GM15510 (cell line): Measurements from ENCODE around the gene NAGLU.
A peak's percentile ranks its signal among the peaks of the same experiment; 100 is the strongest.

Source experiments
- POLR2A ChIP-seq: IDR thresholded peaks from 3 replicates; pipeline ENCODE4 v1.6.1; 2011; ENCODE audit warnings: borderline replicate concordance; ENCODE audit not compliant: insufficient read length; ENCODE audit errors: extremely low read depth

Gene NAGLU

DNA sequence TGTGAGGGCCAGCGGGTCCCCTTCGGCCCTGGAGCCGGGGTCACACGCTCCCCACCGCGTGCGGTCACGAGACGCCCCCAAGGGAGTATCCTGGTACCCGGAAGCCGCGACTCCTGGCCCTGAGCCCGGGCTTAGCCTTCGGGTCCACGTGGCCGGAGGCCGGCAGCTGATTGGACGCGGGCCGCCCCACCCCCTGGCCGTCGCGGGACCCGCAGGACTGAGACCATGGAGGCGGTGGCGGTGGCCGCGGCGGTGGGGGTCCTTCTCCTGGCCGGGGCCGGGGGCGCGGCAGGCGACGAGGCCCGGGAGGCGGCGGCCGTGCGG is at the start of gene NAGLU:
Gene NAGLU, plus strand, starts transcription at position 194 of the 324 bp plus-strand sequence. Its CDS starts 32 bp downstream, at position 226.
- TF ChIP-seq POLR2A: peak; percentile 85

DNA sequence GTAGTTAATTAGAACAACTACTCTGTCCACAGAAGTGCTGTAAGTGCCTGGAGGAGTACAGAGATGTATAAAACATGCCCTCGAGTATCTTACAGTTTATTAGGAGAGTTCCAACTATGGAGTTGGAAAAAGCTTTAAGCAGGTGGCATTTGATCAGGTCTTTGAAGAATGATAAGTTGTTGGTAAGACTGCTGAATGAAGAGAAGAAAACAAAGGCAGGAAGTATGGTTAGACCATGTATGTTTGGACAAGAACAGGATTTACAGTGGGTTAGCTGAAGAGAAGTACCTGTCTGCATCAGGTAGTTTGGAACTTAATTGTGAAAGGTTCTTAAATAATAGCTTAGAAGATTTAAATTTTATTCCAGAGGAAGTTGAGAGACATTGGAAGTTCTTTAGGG is 48.0 kb upstream of the NAGLU start:
- no peak for TF ChIP-seq POLR2A

DNA sequence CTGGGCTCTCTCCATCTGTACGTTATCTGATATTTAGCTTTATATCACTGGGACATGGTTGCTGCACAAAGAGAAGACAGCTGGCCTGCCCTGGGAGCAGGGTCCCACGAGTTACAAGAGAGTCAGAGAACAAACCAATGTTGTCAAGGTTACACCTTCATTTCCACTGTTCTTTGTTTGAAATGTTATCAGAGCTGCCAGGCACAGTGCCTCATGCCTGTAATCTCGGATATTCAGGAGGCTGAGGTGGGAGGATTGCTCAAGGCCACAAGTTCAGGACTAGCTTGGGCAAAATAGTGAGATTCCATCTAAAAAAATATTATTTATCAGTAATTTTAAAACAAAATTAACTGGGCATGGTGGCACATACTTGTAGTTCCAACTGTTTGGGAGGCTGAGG is 42.7 kb upstream of the NAGLU start:
- TF ChIP-seq POLR2A: no peak

DNA sequence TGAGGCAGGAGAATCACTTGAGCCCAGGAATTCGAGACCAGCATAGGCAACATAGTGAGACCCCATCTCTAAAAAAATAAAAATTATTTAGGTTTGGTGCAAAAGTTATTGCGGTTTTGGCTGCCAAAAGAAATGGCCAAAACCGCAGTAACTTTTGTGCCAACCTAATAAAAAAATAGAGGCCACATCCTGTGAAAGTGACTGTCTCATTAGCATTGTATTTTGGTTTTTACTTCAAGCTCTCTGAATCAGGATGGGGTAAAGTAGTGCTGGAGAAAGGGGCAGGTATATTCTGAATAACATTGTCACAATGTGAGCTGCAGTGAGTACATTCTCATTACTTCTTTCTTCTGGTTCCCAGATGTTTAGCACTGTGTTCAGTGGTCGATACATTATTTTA is 41.4 kb upstream of the NAGLU start:
- TF ChIP-seq POLR2A: no peak

DNA sequence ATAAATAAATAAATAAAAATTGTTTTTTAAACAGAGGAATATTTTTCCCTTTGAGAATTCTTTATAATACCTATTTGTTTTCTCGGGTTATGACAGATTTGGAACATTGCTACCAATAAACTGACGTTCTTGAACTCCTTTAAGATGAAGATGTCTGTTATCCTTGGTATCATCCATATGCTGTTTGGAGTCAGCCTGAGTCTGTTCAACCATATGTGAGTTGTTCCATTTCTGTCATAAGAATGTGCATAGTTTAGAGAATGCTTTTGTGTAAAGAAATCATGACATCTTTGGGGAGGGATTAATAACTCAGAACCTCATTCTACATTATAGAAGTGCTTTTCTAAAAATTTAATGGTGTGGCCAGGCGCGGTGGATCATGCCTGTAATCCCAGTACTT is 37.2 kb upstream of the NAGLU start:
- TF ChIP-seq POLR2A: no peak

DNA sequence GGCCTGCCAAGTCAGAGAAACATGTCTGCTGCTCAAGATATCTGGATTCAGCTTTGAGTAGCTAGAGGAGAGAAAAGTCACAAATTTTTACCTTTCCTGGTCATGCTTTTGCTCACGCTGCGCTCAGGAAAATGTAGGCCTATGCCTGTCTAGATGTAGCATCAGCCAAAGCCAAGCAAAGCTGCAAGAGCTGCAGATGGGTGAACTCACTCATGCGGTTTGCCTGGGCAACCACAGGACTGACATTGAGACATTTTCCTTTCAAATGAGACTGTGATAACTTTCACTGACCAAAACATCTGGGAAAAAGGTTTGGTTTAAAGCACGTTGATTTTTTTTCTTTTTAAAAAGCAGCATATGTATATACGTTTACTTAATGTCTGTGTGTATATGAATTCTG is 34.0 kb upstream of the NAGLU start:
- no peak for TF ChIP-seq POLR2A

DNA sequence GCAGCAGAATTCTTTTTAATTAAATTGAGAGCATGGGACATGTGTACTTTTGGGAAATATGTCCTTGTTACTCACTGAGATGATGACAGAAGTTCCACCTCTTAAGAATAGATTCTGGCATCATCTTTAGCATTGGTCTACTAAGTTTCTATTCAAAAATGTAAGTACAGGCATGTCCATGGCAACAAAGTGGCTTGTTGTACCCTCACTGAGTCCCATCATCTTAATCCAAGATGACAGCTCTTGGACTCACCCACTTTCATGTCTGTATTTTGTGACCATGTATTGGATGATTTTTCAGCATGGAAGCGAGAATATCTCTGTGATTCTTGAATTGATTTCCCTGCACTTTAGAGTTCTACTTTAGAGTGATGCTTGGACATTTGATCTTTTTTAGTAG is 33.1 kb upstream of the NAGLU start:
- TF ChIP-seq POLR2A: no peak

DNA sequence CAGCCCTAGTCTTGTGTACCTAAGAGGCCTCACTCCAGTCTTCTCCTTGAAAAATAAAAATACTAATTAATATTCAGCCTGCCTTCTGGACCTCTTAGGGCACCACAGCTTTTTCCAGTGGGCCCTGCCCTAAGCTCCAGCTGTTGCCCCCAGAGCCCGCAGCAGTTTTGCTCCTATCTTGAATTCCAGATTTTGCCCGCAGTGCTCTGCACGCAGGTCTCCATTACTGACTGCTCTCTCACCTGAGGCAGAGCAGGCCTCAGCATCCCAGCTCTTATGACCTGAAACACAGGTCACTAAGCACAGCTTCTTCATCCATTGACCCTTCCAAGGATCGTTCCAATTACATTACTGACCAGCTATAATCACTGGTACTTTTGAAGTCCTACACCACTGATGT is 28.4 kb upstream of the NAGLU start:
- no peak for TF ChIP-seq POLR2A

DNA sequence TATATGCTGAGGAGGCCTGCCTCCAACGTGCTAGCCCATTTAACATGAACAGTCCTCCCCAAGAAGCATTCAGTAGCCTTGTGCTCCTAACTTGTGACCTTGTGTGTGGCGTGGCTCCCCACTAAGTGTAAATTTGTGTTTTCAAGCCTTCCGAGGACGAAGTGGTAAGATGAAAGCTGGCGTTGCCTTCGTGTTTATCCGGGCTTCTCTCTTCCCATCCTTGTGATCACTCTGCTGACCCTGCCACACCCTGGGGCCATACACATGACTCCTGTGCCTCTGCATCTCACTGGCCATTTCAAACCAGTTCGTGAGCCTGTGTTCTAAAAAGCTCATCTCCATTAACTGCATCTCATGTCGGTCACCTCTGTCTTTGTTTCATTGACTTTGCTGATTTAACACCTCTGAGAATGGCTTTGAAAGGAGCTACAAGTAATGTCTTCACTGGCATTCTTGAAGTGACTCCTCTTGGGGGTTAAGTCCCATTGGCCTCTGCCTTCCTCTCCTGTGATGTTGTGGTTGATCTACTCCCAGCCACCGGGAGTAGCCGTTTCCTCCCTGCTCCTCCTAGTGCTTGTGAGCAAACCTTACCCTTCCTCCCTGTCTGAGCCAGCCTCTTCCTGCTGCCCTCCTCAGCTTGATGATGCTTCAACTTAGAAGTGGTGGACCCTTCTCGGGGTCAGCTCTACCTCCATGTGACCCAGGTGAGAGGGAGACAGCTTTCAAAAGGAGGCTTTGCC is 27.4 kb upstream of the NAGLU start:
- no peak for TF ChIP-seq POLR2A

DNA sequence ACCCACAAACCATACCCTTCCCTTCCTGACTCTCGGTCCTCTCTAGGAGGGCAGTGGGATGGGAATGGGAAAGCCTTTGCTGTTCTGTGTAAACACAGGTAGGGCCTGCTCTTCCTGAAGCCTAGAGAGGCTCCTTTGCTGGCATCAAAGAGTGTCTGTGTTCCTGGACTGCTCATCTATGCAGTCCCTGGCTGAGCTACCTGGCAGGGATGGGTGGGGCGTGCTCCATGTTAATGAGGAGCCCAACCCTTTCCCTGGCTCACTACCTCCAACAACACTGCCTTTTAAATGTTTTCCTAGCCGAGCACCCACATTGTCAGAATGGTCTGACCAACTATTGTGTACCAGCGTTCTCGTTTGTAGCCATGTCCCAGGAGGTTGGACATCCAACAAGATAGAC is 26.6 kb upstream of the NAGLU start:
- TF ChIP-seq POLR2A: no peak

DNA sequence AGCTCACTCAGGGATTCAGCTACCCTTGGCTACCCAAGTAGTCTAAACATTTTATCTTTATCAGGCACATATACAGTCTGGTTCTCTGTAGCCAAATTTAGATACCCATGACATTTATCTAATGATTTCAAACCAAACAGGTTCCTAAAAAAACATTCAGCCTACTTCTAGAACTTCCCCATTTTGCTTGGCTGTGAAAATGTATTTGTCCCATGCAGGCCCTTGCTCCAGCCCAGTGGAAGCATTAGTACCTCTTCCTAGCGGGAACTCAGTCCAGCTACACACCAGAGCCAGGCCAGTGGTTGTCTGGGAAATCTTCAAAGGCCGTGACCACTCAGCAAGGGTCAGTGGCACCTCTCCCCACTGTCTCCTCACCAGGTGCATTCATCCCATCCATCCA is 26.2 kb upstream of the NAGLU start:
- no peak for TF ChIP-seq POLR2A

DNA sequence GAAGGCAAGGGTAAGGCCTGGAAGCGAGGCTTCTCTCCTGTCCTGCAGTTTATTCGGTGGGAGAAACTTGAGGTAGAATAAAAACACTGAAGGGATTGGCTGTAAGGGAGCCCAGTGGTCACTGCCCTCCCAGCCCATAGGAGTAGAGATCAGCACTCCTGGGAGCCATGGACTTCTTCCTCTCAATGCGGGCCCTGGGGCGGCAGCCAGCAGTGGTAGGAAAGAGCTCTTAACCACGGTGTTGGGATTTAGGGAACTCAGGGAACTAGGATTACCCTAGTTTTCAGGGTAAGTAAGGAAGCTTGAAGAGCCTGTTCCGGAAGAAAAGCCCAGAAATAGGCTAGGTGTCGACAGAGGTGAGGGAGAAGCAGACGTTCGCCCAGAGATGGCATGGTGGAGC is 23.8 kb upstream of the NAGLU start:
- TF ChIP-seq POLR2A: no peak

DNA sequence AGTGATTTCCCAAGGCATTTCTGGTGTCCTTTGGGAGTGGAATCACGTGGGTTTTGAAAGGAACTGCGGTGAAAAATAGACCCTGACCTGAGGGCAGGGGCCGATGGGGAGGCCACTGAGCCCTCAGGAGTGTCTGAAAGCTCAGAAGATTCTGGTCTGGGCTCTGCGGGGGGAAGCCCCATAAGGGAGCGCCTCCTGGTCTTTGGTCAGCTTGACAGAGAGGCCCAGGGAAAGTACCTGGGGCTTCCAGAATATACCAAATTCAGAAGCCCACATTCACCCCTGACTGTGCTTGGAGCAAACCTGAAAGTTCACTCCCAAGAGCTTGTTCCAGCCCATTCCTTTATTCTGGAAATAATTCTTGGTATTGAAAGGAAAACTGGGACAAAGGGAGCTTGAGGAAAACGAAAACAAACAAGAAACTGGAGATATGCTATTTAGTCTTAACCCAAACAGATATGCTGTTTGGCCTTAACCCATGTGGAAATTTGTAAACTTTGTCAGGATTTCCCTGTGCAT is 23.2 kb upstream of the NAGLU start:
- TF ChIP-seq POLR2A: no peak

DNA sequence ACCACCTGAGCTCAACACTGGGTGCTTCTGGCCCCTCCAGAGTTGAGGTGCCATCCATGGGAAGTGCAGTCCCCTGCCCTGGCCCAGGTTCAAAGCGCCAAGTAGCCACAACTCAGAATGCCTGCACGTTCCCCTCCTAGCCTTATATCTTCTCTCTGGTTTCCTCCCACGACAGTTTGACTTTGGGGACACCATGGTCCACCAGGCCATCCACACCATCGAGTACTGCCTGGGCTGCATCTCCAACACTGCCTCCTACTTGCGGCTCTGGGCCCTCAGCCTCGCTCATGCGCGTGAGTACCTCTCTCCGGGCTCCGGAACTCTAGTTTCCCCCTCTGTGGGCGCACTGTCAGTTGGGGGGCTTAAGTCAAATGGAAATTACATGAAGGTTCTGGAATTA is 22.4 kb upstream of the NAGLU start:
- no peak for TF ChIP-seq POLR2A

DNA sequence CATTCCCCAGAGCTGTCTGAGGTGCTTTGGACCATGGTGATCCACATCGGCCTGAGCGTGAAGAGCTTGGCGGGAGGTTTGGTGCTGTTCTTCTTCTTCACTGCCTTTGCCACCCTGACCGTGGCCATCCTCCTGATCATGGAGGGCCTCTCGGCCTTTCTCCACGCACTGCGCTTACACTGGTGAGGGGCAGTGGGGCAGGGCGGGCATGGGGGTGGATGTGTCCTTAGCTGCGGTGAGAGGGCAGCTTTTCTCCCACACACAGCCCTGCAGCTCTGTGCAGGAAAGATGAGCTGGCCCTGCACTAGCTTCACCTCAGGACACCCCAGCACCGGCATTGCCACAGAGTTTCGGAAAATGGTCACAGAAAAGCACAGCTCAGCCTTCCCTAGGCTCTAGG is 21.8 kb upstream of the NAGLU start:
- TF ChIP-seq POLR2A: no peak

DNA sequence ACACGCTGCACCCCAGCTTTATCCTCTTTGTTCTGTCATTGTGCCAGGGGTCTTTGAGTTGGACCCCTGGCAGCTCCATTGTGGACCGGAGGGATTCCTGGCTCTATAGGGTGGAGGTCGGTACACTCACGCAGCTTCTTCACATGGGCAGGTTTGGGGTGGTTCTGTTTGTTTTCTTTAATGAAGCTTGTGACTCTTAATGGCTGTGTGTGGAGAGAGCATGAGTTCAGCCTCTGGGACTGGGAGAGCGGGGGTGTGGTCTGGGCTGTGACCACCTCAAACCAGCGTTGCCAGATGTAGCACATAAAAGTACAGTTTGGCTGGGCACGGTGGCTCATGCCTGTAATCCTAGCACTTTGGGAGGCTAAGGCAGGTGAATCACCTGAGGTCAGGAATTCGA is 21.2 kb upstream of the NAGLU start:
- TF ChIP-seq POLR2A: no peak

DNA sequence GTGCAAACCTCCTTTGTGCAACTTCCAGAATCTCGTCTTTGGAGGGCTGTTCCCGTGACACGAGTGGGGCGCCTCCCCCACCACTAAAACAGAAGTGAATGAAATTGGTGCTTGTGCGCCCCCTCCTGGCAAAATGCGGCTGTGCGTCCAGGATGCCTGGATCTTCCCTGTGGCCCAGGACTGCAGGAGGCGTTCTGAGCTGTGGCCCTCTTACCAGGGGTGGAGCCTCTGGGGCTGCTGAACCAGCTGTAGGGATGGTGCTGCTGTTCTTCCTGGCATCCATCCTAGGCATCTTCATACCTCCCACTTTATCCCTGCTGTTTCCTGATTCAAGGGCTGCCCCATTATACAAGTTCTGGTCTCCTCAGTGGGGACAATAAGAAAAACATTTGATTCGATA is 18.5 kb upstream of the NAGLU start:
- TF ChIP-seq POLR2A: no peak

DNA sequence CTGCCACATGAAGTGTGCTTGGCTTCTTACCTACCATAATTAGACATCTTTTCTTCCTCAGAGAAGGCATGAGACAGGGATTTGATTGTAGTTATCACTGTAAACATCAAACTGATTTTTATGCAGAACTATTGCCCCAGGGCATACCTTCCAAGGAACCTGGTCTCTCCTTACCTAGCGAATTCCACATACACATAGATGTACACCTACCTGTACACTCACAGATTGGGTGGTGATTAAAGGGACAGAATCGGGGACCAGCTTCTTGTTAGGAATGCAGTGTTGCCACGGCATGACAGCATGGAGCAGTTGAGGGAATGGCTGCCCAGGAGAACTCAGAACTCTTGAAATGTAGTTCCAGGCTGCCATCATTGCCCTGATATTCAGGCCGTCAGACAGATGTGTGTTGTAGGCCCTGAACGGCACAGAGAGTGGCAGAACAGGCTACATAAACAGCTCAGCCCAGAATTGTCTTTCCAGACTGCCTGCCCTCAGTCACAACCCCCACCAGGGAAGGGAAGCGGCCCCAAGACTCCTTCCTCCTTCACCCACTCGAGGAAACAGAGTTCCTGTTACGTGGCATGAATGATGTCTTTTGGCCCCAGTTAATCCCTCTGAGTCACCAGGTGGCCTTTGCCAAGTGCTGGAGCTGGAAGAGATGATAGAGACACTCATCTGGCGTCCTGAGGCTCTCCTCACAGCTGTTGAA is 17.8 kb upstream of the NAGLU start:
- TF ChIP-seq POLR2A: no peak
